Type B pancreatic cell (in vitro differentiated cells): ENCODE data around the gene ALK. TPM values are rescaled to one million over a fixed set of nuclear protein-coding genes. Genes with fewer than 3 reads are reported as not detected.
A peak's percentile ranks its signal among the peaks of the same experiment; 100 is the strongest.

Source experiments
- DNase-seq: peaks from one replicate; pipeline ENCODE4 v3.0.0; 2021; ENCODE audit warnings: mixed read lengths; ENCODE audit not compliant: unreplicated experiment; ENCODE audit errors: extremely low spot score
- H3K27ac Mint-ChIP-seq: 2 replicates; pipeline ENCODE4 v1.8.0; 2021; ENCODE audit warnings: mild to moderate bottlenecking, mixed read lengths
- H3K27me3 Mint-ChIP-seq: 2 replicates; pipeline ENCODE4 v1.8.0; 2021; ENCODE audit warnings: mixed read lengths
- H3K36me3 Mint-ChIP-seq: 2 replicates; pipeline ENCODE4 v1.8.0; 2021; ENCODE audit warnings: mixed read lengths
- H3K4me1 Mint-ChIP-seq: one replicate; pipeline ENCODE4 v1.8.0; 2021; ENCODE audit warnings: mixed read lengths; ENCODE audit not compliant: unreplicated experiment
- H3K4me3 Mint-ChIP-seq: 2 replicates; pipeline ENCODE4 v1.8.0; 2021; ENCODE audit warnings: mild to moderate bottlenecking, mixed read lengths
- H3K9me3 Mint-ChIP-seq: 2 replicates; pipeline ENCODE4 v1.8.0; 2021; ENCODE audit warnings: mixed read lengths
- total RNA-seq: library from RNA; stranded (reverse); gene quantifications from 2 replicates; pipeline ENCODE4 v1.2.1, GENCODE V29; 2021; ENCODE audit warnings: low replicate concordance
- TF ChIP-seq, protein P1 (sequence below): fragments of 200-600 bp; sonication (generic); conservative IDR thresholded peaks from 2 replicates; pipeline ENCODE4 v1.5.0; 2021; ENCODE audit warnings: antibody characterized with exemption, mild to moderate bottlenecking

Gene ALK
- total RNA-seq, 1 donor from 2014 or later = 7.7 TPM

DNA sequence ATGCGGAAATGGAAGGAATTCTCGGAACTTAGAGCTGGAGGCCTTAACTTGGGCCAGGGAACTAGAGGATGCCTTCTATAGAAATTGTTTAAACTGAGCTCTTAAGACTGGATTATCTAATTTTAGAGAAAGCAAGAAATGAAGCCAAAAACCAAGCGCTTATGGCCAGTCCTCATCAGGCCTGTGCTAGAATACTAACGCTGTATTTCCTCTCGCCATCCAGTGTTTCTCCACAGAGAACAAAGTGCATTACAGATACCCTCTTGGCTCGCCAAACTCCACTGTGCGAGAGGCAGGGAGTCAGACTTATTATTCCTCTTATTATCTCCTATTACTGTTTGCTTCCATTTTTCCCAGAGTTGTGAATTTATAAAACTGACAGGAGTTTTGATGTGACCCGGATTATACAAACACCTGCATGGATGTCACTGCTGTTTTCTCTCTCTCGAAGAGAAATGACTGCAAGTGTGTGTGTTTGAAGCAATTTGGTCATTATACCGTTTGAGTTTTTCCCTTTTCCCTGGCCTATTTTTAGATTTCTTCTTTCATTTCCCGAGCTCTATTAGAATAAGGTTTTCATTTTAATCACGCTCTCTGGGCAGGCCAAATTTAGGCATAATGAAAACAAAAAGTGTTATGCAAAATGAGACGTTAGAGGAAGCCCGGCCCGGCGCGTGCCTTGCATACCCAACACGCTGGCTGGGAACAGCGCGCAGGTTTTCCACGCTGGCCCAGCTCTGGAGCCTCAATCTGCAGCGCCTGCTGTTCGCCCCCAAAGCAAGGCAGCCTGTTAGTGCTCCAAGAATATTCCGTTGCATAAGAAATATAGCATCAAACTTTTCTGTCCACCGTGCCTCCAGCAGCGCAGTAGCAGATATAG, 103.3 kb downstream of the ALK start:
- Mint-ChIP-seq H3K27me3 (no peaks in the 10 kb centered on the region), H3K4me1 (peaks cover 18% of the 10 kb centered on the region), H3K27ac (no peak overlapping the region), H3K9me3 (peaks cover 3% of the 10 kb centered on the region), H3K36me3 (no peaks in the 10 kb centered on the region), H3K4me3 (no peak overlapping the region)
- no peak for DNase-seq
- TF ChIP-seq, protein P1, sequence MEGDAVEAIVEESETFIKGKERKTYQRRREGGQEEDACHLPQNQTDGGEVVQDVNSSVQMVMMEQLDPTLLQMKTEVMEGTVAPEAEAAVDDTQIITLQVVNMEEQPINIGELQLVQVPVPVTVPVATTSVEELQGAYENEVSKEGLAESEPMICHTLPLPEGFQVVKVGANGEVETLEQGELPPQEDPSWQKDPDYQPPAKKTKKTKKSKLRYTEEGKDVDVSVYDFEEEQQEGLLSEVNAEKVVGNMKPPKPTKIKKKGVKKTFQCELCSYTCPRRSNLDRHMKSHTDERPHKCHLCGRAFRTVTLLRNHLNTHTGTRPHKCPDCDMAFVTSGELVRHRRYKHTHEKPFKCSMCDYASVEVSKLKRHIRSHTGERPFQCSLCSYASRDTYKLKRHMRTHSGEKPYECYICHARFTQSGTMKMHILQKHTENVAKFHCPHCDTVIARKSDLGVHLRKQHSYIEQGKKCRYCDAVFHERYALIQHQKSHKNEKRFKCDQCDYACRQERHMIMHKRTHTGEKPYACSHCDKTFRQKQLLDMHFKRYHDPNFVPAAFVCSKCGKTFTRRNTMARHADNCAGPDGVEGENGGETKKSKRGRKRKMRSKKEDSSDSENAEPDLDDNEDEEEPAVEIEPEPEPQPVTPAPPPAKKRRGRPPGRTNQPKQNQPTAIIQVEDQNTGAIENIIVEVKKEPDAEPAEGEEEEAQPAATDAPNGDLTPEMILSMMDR = no peak

GRCh38 chr2:29817299-29817698, 104.1 kb downstream of the ALK start:
- Mint-ChIP-seq H3K27me3 (no peaks in the 10 kb centered on the region), H3K4me3 (no peak overlapping the region), H3K36me3 (no peaks in the 10 kb centered on the region), H3K27ac (no peak overlapping the region), H3K4me1 (peaks cover 18% of the 10 kb centered on the region), H3K9me3 (no peaks in the 10 kb centered on the region)
- TF ChIP-seq, protein P1 = no peak
- no peak for DNase-seq

GRCh38 chr2:29816651-29817050, 104.7 kb downstream of the ALK start:
- H3K27ac Mint-ChIP-seq = peak overlapping the region; percentile 14
- DNase-seq = no peak
- H3K36me3 Mint-ChIP-seq = no peaks in the 10 kb centered on the region

GRCh38 chr2:29811378-29811777, 110.0 kb downstream of the ALK start:
- peak overlapping the region; percentile 31 for H3K4me3 Mint-ChIP-seq
- DNase-seq = no peak

More at GRCh38 chr2:29816651-29817050, 104.7 kb downstream of the ALK start:
- Mint-ChIP-seq H3K9me3 (no peaks in the 10 kb centered on the region), H3K4me1 (peaks cover 18% of the 10 kb centered on the region), H3K4me3 (no peak overlapping the region), H3K27me3 (no peaks in the 10 kb centered on the region)
- TF ChIP-seq, protein P1 = no peak

DNA sequence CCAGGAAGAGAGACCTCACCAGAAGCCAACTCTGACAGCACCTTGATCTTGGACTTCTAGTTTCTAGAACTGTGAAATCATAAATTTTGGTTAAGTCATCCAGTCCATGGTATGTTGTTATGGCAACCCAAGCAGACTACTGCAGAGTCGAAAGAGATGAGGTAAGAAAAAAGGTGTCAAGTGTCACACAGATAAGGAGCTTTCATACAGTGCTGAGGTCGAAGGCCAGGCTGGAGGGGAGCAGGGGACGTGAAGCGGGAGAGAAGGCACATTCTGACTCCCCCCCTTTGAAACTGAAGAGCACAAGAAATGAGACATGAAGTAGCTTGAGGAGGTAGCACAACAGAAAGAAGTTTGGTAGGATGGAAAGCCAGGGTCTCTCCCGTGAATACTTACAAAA, 110.4 kb downstream of the ALK start:
- peaks cover 31% of the 10 kb centered on the region for H3K4me1 Mint-ChIP-seq
- peak overlapping the region; percentile 76 for H3K27ac Mint-ChIP-seq
- no peaks in the 10 kb centered on the region for H3K36me3 Mint-ChIP-seq
- peak overlapping the region; percentile 31 for H3K4me3 Mint-ChIP-seq
- H3K27me3 Mint-ChIP-seq = no peaks in the 10 kb centered on the region
- H3K9me3 Mint-ChIP-seq = no peaks in the 10 kb centered on the region
- TF ChIP-seq, protein P1 = no peak
- no peak for DNase-seq

More at GRCh38 chr2:29811378-29811777, 110.0 kb downstream of the ALK start:
- H3K27ac Mint-ChIP-seq = peak overlapping the region; percentile 76
- TF ChIP-seq, protein P1 = no peak
- H3K36me3 Mint-ChIP-seq = no peaks in the 10 kb centered on the region
- H3K27me3 Mint-ChIP-seq = no peaks in the 10 kb centered on the region
- H3K9me3 Mint-ChIP-seq = no peaks in the 10 kb centered on the region
- H3K4me1 Mint-ChIP-seq = peaks cover 29% of the 10 kb centered on the region
